ENCODE measurements around the gene BCAS3.

DNA sequence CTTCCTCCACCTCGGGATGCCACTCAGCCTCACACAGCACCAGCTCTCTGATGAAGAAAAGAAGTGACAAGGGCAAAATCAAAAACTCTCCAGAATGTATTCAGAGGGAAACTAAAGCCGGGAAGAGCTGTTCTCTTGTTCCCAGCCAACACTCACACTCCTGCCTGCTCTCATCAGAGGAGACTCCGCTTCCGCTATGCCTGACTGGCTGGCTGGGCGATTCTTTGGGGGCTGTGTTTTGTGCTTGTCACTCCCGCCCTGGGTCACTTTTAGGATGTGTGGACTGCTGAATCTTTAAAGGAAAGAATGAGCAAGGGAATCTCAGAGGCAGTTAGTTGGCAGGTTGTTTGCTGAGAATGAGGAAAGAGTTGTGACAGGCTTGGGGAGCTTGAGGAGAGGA, 667.4 kb downstream of the BCAS3 start:
- TF ChIP-seq, protein P1, sequence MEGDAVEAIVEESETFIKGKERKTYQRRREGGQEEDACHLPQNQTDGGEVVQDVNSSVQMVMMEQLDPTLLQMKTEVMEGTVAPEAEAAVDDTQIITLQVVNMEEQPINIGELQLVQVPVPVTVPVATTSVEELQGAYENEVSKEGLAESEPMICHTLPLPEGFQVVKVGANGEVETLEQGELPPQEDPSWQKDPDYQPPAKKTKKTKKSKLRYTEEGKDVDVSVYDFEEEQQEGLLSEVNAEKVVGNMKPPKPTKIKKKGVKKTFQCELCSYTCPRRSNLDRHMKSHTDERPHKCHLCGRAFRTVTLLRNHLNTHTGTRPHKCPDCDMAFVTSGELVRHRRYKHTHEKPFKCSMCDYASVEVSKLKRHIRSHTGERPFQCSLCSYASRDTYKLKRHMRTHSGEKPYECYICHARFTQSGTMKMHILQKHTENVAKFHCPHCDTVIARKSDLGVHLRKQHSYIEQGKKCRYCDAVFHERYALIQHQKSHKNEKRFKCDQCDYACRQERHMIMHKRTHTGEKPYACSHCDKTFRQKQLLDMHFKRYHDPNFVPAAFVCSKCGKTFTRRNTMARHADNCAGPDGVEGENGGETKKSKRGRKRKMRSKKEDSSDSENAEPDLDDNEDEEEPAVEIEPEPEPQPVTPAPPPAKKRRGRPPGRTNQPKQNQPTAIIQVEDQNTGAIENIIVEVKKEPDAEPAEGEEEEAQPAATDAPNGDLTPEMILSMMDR (IDR thresholded peaks at IDR 0.05) = no peak
- TF ChIP-seq EP300 (IDR thresholded peaks at IDR 0.05) = no peak
- no peak for TF ChIP-seq POLR2A (IDR thresholded peaks at IDR 0.05)

Data from ovary (tissue), 3 donors.